RWPE2 (cell line): Measurements from ENCODE around the gene SENP7.

ENCODE experiments used
- ATAC-seq: fragments of 200-7000 bp; cut with Tn5 transposase; 3 replicates; pipeline ENCODE4 v1.9.1; 2021; ENCODE audit warnings: low read depth
- DNase-seq: peaks from one replicate; pipeline ENCODE4 v3.0.0-alpha.2; 2020; ENCODE audit warnings: low spot score
- H3K27ac ChIP-seq: fragments of 450-650 bp; 2 replicates; pipeline ENCODE4 v1.5.1; 2017; ENCODE audit warnings: mild to moderate bottlenecking; ENCODE audit not compliant: poor library complexity, severe bottlenecking
- H3K27me3 ChIP-seq: fragments of 250-450 bp; sonication (Bioruptor Pico); 2 replicates; pipeline ENCODE4 v1.5.1; 2021; ENCODE audit warnings: mild to moderate bottlenecking, moderate library complexity; ENCODE audit not compliant: insufficient read depth, poor library complexity, severe bottlenecking
- H3K36me3 ChIP-seq: fragments of 250-450 bp; sonication (Bioruptor Pico); 2 replicates; pipeline ENCODE4 v1.5.1; 2020; ENCODE audit warnings: low read depth, mild to moderate bottlenecking, moderate library complexity
- H3K4me1 ChIP-seq: fragments of 250-450 bp; sonication (Bioruptor Pico); 2 replicates; pipeline ENCODE4 v1.5.1; 2021; ENCODE audit warnings: mild to moderate bottlenecking, moderate library complexity; ENCODE audit not compliant: insufficient read depth, poor library complexity, severe bottlenecking
- H3K4me3 ChIP-seq: fragments of 250-450 bp; sonication (Bioruptor Pico); 2 replicates; pipeline ENCODE4 v1.5.1; 2021; ENCODE audit warnings: mild to moderate bottlenecking, moderate library complexity; ENCODE audit not compliant: severe bottlenecking
- H3K9me3 ChIP-seq: fragments of 250-450 bp; sonication (Bioruptor Pico); 2 replicates; pipeline ENCODE4 v1.5.1; 2021; ENCODE audit warnings: mild to moderate bottlenecking, moderate library complexity; ENCODE audit not compliant: severe bottlenecking
- TF ChIP-seq, protein P1 (sequence below): fragments of 450-650 bp; IDR thresholded peaks from one replicate; pipeline ENCODE4 v1.5.1; 2017; ENCODE audit warnings: mild to moderate bottlenecking, moderate library complexity; ENCODE audit not compliant: poor library complexity, severe bottlenecking

The SENP7 gene

DNA sequence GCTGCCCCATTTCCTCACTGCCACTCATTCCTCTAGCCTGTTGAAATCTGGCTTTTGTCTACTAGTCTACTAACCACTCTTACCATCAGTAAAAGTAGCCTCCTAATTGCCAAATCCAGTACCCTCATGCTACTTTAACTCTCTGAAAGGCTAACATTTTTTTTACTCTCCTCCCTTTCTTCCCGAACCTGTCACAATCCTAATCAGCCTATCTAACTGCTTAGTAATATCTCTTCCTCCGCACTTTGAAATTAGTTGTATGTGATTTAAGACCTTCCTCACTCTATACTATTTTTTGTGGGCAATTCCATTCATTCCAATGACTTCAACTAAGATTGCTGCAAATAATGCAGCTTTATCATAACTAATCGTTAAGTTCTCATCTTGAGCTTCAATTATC, 3.7 kb downstream of the SENP7 start:
- Histone ChIP-seq H3K27ac (peak overlapping the region; percentile 48), H3K27me3 (no peaks in the 10 kb centered on the region), H3K4me1 (peaks cover 20% of the 10 kb centered on the region), H3K4me3 (no peak overlapping the region), H3K36me3 (no peaks in the 10 kb centered on the region), H3K9me3 (no peaks in the 10 kb centered on the region)
- DNase-seq (no peak), ATAC-seq (no peak)
- TF ChIP-seq, protein P1, sequence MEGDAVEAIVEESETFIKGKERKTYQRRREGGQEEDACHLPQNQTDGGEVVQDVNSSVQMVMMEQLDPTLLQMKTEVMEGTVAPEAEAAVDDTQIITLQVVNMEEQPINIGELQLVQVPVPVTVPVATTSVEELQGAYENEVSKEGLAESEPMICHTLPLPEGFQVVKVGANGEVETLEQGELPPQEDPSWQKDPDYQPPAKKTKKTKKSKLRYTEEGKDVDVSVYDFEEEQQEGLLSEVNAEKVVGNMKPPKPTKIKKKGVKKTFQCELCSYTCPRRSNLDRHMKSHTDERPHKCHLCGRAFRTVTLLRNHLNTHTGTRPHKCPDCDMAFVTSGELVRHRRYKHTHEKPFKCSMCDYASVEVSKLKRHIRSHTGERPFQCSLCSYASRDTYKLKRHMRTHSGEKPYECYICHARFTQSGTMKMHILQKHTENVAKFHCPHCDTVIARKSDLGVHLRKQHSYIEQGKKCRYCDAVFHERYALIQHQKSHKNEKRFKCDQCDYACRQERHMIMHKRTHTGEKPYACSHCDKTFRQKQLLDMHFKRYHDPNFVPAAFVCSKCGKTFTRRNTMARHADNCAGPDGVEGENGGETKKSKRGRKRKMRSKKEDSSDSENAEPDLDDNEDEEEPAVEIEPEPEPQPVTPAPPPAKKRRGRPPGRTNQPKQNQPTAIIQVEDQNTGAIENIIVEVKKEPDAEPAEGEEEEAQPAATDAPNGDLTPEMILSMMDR: no peak

- no peak overlapping the region for H3K27ac ChIP-seq
- H3K36me3 ChIP-seq: 0 out of 2 replicates have a peak, but pooled peaks cover 4% of the 10 kb centered on the region
- no peaks in the 10 kb centered on the region for H3K27me3 ChIP-seq
- H3K9me3 ChIP-seq: no peaks in the 10 kb centered on the region
- TF ChIP-seq, protein P1: no peak
- DNase-seq (no peak), ATAC-seq (no peak)
- H3K4me1 ChIP-seq: no peaks in the 10 kb centered on the region
- H3K4me3 ChIP-seq: no peak overlapping the region
Measured at GRCh38 chr3:101501783-101502182, 11.2 kb downstream of the SENP7 start.

DNA sequence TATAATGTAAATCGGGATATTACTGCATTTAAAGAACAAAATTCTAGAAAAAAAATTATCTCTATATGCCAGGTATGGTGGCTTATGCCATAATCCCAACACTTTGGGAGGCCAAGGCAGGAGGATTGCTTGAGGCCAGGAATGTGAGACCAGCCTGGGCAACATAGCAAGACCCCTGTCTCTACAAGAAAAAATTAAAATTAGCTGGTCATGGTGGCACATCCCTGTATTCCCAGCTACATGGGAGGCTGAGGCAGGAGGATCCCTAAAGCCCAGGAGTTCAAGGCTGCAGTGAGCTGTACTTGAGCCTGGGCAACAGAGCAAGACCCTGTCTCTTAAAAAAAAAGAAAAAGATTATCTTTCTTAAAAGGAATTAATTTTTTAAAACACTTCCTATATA, 12.8 kb downstream of the SENP7 start:
- H3K27me3 ChIP-seq: no peaks in the 10 kb centered on the region
- DNase-seq (no peak), ATAC-seq (no peak)
- H3K27ac ChIP-seq: no peak overlapping the region
- 0 out of 2 replicates have a peak, but pooled peaks cover 4% of the 10 kb centered on the region for H3K36me3 ChIP-seq
- H3K4me1 ChIP-seq: no peaks in the 10 kb centered on the region
- no peak overlapping the region for H3K4me3 ChIP-seq
- TF ChIP-seq, protein P1: no peak
- H3K9me3 ChIP-seq: no peaks in the 10 kb centered on the region

GRCh38 chr3:101497803-101498202, 15.2 kb downstream of the SENP7 start:
- 0 out of 2 replicates have a peak, but pooled peaks cover 4% of the 10 kb centered on the region for H3K36me3 ChIP-seq
- no peaks in the 10 kb centered on the region for H3K9me3 ChIP-seq
- H3K27me3 ChIP-seq: no peaks in the 10 kb centered on the region
- TF ChIP-seq, protein P1: no peak
- ATAC-seq: no peak
- DNase-seq: no peak
- H3K4me1 ChIP-seq: peaks cover 4% of the 10 kb centered on the region
- no peak overlapping the region for H3K27ac ChIP-seq
- H3K4me3 ChIP-seq: no peak overlapping the region

DNA sequence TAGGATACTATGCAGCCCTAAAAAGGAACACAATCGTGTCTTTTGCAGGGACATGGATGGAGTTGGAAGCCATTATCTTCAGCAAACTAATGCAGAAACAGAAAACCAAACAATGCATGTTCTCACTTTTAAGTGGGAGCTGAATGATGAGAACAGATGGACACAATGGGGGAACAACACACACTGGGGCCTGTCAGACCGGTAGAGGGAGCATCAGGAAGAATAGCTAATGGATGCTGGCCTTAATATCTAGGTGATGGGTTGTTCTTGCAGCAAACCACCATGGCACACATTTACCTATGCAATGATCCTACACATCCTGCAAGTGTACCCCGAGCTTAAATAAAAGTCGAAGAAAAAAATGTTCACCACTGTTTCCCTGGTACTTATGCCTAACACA, 17.5 kb downstream of the SENP7 start:
- no peaks in the 10 kb centered on the region for H3K27me3 ChIP-seq
- ATAC-seq (no peak), DNase-seq (no peak)
- no peaks in the 10 kb centered on the region for H3K9me3 ChIP-seq
- no peak overlapping the region for H3K4me3 ChIP-seq
- H3K36me3 ChIP-seq: 0 out of 2 replicates have a peak, but pooled peaks cover 4% of the 10 kb centered on the region
- H3K27ac ChIP-seq: no peak overlapping the region
- TF ChIP-seq, protein P1: peak; percentile 24
- peaks cover 4% of the 10 kb centered on the region for H3K4me1 ChIP-seq
